ENCODE results near the gene ADAMTSL1.

DNA sequence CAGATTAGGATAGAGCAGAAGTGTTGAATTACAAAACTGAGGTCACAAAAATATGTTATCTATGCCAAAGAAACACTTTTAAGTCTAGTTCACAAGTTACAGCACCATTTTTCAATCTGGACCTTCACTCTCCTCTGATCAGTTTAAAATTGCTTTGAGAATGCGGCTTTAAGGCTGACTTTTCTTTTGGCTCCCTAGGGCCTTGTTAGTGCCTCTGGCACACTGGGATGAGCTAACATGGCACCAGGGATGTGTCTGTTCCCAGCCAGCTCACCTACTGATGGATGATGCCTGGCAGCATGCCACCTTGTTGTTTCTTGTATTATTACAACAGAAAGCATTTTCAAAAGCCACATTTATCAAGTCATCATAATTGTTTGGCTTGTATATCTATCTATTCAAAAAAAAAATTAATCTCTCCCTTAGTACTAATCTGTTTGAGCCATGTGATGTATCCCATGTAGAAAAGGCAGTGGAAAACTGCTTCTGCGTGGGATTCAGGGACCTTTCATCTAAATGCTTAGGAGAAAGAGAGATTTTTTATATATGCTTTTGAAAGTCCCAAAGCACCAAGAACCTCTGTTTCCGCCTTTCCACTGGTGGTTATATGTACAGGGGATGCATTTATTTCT lies 46.6 kb downstream of the ADAMTSL1 start:
- TF ChIP-seq JUND (IDR thresholded peaks at IDR 0.05) = no peak
- TF ChIP-seq, protein P1, sequence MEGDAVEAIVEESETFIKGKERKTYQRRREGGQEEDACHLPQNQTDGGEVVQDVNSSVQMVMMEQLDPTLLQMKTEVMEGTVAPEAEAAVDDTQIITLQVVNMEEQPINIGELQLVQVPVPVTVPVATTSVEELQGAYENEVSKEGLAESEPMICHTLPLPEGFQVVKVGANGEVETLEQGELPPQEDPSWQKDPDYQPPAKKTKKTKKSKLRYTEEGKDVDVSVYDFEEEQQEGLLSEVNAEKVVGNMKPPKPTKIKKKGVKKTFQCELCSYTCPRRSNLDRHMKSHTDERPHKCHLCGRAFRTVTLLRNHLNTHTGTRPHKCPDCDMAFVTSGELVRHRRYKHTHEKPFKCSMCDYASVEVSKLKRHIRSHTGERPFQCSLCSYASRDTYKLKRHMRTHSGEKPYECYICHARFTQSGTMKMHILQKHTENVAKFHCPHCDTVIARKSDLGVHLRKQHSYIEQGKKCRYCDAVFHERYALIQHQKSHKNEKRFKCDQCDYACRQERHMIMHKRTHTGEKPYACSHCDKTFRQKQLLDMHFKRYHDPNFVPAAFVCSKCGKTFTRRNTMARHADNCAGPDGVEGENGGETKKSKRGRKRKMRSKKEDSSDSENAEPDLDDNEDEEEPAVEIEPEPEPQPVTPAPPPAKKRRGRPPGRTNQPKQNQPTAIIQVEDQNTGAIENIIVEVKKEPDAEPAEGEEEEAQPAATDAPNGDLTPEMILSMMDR (IDR thresholded peaks at IDR 0.05; ENCODE audit: low read depth, low read length, missing input control) = no peak
- no peak for TF ChIP-seq TAF1 (conservative IDR thresholded peaks at IDR 0.05)
- no peak for TF ChIP-seq EGR1 (IDR thresholded peaks at IDR 0.05; ENCODE audit: low read depth in 2 of 2)
- TF ChIP-seq, protein P2, sequence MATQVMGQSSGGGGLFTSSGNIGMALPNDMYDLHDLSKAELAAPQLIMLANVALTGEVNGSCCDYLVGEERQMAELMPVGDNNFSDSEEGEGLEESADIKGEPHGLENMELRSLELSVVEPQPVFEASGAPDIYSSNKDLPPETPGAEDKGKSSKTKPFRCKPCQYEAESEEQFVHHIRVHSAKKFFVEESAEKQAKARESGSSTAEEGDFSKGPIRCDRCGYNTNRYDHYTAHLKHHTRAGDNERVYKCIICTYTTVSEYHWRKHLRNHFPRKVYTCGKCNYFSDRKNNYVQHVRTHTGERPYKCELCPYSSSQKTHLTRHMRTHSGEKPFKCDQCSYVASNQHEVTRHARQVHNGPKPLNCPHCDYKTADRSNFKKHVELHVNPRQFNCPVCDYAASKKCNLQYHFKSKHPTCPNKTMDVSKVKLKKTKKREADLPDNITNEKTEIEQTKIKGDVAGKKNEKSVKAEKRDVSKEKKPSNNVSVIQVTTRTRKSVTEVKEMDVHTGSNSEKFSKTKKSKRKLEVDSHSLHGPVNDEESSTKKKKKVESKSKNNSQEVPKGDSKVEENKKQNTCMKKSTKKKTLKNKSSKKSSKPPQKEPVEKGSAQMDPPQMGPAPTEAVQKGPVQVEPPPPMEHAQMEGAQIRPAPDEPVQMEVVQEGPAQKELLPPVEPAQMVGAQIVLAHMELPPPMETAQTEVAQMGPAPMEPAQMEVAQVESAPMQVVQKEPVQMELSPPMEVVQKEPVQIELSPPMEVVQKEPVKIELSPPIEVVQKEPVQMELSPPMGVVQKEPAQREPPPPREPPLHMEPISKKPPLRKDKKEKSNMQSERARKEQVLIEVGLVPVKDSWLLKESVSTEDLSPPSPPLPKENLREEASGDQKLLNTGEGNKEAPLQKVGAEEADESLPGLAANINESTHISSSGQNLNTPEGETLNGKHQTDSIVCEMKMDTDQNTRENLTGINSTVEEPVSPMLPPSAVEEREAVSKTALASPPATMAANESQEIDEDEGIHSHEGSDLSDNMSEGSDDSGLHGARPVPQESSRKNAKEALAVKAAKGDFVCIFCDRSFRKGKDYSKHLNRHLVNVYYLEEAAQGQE (IDR thresholded peaks at IDR 0.05) = no peak
- no peak for TF ChIP-seq YY1 (IDR thresholded peaks at IDR 0.05)
- no peak for TF ChIP-seq GABPA (IDR thresholded peaks at IDR 0.05 in 1 of 2, conservative IDR thresholded peaks at IDR 0.05 in 1 of 2)
- TF ChIP-seq NR2F2 (IDR thresholded peaks at IDR 0.05) = no peak
- TF ChIP-seq, protein P3, sequence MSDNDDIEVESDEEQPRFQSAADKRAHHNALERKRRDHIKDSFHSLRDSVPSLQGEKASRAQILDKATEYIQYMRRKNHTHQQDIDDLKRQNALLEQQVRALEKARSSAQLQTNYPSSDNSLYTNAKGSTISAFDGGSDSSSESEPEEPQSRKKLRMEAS (IDR thresholded peaks at IDR 0.05) = no peak
